Activated CD4-positive, alpha-beta T cell treated with anti-CD3 and anti-CD28 coated beads, Interleukin-10, Interleukin-2, amounts not matched to agents 100 ng/mL and 50 ng/mL, durations not matched to agents 16 hours and 8 hours (primary cell): ENCODE results near the gene MAPKBP1.

ENCODE experiments used
- DNase-seq: peaks from one replicate; pipeline ENCODE4 v3.0.0-alpha.2; 2020

The MAPKBP1 gene

DNA sequence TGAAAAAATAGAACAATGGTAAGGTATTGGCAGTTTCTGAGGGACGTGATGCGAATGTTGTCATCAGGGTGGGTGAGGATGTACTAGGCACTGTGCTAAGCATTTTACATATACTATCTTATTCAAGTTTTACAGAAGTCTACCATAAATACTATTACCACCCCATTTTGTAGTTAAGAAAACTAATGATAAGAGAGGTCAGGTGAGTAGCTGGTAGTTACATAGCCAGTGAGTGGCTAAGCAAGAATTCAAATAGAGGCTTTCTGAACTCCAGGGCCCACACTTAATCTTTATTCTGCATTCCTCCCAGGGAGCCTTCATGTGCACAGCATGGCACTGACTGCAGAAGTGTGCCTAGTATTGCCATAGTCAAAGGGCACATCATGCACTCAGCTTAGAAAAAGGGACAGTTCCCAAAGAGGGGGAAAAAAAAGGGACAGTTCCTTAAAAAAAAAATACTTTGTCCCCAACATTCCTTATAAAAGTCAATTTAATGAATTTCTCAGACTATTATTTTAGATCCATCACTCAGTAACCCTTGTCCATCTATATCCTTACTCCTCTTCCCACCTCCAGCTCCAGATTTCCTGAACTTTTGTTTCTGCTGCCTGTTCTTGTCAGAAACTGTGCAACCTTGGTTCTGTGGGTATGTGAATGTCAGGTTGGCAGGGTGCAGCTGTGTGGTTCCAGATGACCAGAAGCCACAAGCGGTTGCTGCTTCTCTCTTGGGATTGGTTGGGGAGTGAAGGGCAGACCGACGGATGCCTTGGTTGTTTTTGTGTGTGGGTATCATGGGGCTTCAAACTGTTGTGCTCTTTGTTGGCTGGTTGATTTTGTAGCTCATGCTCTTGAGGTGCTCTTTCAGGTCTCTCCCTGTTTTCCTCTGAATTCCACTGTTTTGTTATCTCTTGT lies 8.3 kb downstream of the MAPKBP1 start:
- no peak for DNase-seq

- no peak for DNase-seq
Observed at GRCh38 chr15:41783296-41783695, 9.0 kb downstream of the MAPKBP1 start.

DNA sequence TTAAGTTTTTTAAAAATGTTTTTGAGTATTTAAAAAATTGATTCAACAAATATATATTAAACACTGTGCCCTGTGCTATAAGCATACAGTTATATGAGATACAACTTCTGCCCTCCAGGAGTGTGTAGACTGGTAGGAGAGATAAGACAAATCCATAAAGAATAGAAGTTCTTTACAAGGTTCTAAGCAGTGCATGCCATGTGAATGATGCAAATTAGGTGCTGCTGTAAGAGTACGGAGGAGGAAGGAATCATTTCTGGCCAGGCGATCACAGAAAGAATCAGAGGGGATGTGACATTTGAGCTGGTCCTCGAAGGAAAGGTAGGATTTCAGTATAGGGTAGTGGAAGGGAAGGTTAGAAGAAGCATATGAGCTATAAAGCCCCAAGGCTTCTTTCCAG lies 14.0 kb downstream of the MAPKBP1 start:
- DNase-seq = no peak

DNA sequence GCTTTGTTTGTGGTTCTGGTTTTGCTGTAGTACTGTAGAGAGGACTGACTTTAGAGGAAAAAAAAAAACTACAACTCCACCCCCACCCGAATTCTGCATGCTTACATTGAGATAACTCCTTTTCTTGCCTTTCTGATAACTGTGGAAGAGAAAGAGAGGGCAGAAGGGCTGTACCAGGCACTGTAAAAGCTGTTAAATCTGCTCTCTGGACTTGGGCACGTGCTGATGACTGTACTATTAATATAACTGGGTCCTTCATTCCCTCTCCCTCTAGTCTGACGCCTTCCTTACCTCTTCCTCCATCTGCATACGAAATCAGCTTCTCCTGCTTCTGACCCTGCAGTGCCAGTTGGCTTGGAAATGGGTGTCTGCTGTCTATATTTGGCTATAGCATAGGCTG lies 15.0 kb downstream of the MAPKBP1 start:
- no peak for DNase-seq

- no peak for DNase-seq
Observed at GRCh38 chr15:41789662-41790061, 15.4 kb downstream of the MAPKBP1 start.

- no peak for DNase-seq
Observed at GRCh38 chr15:41790169-41790568, 15.9 kb downstream of the MAPKBP1 start.

DNA sequence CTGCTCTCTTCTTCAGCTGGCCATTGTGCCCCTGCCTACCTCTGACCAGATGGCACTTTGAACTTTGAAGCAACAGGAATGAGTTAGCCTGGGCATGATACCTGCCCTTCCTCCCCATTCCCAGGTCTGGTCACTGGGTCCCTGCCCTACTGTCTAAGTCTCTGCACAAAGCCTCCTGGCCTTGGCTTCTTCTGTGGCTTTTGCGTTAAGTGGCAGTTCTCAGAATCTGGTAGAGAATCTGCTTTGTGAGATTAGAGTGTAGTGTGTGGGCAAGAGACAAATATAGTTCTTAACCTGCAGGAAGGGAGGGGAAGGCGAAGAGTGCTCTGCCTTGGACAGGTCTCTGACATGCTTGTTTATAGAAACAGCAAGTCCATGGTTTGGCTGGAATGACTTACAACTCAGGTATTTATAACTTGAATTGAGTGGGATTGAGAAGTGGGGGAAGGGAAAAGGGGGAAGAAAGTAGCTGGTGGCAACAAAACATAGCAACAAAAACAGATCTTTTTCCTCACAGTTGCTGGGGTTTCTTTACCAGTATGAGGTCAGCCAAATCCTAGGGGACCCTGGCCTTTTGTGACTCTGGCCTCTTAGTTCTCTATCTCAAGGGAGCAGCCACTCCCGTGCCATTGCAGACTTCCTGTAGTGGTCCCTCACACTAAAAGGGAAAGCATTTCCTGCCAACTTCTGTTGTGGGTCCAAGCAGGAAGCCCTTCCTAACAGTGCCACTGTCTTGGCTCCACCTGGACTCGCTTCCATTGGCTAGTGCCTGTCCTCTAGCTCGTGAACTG lies 16.7 kb downstream of the MAPKBP1 start:
- no peak for DNase-seq

DNA sequence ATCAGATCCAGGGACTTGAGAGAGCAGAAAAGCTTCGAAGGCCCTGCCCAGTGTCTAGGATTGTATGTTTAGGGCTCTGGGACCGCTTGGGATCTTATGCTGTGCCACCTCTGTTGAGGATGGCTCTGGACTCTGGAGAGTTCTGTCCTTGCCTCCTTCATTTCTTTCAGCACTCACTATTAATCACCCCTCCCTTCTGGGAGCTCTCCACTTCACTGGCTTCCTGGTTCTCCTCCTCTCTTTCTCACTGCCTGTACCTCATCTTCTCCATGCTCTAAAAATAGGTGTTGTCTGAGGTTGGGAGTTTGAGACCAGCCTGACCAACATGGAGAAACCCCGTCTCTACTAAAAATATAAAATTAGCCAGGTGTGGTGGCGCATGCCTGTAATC lies 17.3 kb downstream of the MAPKBP1 start:
- no peak for DNase-seq

GRCh38 chr15:41792000-41792637 lies 17.8 kb downstream of the MAPKBP1 start:
- no peak for DNase-seq

DNA sequence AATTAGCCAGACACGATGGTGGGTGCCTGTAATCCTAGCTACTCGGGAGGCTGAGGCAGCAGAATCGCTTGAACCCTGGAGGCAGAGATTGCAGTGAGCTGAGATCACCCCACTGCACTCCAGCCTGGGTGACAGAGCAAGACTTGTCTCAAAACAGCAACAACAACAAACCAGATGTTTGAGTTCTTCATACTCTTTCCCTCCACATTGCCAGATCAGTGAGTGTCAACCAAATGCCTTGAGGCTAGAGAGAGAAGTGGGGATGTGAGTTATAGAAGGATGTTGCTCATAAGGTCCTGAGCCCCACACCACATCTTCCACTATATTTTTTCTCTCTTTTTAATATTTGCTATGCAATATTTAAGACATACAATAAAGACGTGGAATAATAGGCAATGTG lies 19.8 kb downstream of the MAPKBP1 start:
- DNase-seq = no peak

GRCh38 chr15:41795996-41796856 lies 21.9 kb downstream of the MAPKBP1 start:
- DNase-seq = no peak

- DNase-seq = no peak
Observed at GRCh38 chr15:41797201-41797944, 23.1 kb downstream of the MAPKBP1 start.

DNA sequence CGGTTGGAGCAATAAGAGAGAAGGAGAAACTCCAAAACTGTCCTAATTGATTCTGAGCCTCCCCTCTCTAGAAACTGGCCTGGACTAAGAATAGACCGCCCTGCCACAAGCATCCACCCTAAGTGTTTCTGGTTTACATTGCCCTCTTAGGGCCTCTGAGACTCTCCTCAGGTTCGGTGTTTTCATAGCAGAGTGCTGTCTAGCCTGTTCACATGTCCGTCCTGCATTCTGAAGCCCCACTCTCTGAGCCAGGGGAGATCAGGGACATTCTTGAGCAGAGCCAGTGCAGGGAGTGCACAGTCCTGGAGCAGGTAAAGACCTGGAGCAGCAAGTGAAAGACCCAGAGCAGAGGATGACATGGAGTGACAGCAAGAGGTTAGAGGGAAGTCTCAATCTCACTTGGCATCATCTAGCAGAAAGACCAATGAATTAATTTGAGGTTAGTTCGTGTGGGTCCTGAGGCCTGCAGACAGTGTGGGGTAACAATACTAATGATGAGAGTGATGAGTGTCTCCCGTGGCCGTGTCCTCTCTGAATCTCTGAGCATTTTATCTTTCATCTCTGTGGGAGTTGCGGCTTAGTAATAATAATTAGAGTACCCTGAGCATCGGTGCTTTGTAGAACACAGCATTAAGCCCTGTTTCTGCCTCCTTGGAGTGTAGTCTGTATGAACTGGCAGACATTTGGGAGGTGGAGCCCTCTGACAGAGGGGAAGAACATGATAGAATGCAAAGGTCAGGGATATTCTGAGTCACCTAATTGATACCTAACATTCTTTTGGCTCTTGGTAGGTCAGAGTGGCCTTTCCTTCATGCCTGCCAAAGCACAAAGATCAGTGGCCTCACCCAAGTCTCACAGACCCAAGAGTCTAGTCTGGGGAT lies 24.6 kb downstream of the MAPKBP1 start:
- DNase-seq = no peak

GRCh38 chr15:41799488-41799805 lies 25.2 kb downstream of the MAPKBP1 start:
- DNase-seq = no peak

DNA sequence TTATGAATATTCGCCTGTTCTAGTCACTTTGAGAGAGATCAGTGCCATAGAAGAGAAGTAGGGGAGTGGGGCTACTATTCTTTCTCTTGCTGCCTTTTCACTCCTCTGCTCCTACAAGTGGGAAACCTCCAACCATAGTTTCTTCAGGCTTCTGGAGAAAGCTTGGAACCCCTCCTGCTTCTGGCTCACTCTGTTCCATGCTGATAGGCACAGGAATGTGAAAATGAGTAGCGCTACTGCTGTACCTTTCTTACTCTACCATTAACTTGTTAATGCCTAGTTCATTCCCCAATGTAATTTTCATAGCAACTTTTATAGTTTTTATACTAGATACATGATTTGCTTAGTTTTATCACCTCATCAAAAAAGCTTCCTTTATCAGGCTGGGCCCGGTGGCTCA lies 26.9 kb downstream of the MAPKBP1 start:
- DNase-seq = no peak

DNA sequence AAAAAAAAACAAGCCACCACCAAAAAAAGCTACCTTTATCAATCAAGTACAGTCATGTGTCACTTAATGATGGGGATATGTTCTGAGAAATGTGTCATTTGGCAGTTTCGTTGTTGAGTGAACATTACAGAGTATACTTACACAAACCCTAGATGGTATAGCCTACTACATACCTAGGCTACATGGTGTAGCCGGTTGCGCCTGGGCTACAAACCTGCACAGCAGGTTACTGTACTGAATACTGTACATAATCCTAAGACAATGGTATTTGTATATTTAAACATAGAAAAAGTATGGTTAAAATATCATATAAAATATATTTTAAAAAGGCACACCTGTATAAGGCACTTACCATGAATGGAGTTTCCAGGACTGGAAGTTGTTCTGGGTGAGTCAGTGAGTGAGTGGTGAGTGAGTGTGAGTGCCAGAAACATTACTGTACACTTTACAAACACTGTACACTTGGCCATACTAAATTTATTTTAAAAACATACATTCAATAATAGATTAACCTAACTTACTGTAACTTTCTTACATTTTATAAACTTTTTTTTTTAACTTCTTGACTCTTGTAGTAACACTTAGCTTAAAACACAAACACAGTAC lies 27.7 kb downstream of the MAPKBP1 start:
- DNase-seq = no peak

GRCh38 chr15:41804361-41804760 lies 30.1 kb downstream of the MAPKBP1 start:
- DNase-seq = no peak

DNA sequence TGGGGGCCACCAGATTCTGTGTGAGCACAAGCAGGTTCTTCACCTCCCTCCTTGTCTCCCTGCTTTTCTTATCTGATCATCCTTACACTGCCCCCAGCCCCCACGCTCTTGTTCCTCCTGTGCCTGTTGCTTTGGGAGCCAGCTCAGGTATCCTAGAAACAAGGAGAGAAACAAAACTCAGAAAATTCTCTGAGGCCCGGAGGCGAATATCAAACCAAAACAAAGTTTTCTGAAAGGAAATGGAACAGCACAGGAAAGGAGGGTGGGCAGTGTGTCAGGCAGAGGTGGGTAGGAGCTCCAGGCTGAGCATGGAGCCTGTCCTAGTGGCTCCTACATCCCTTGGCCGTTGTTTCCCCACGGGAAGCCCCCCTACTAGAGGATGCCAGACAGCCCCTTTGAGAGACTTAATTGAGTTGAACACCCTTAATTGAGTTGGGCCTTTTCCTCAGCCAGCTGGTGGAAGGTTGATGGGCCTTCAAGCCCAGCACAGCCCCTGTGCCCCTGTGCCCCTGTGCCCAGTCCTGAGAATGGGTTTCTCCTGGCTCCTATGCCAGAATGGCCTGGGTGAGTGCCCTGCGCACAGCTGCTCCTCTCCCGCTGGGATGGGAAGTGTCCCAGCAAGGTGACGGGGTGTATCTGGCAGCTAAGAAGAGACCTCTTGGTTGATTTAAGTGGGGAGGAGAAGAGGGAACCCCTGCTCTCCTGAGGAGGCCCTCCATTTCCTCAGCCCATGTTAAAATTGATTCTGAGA lies 30.8 kb downstream of the MAPKBP1 start:
- no peak for DNase-seq

GRCh38 chr15:41805711-41806110 lies 31.4 kb downstream of the MAPKBP1 start:
- DNase-seq = no peak
